ENCODE results near the gene CYP2S1. TPM values are rescaled to one million over a fixed set of nuclear protein-coding genes. Genes with fewer than 3 reads are reported as not detected.
"Not testable (repeated sequence)": the region's sequence is repeated elsewhere in the genome, so short reads cannot be mapped to it uniquely, and the experiment has no call there.

CYP2S1 gene
- total RNA-seq, 2 donors from 2014 or later, result 1.1 to 4.2 TPM

DNA sequence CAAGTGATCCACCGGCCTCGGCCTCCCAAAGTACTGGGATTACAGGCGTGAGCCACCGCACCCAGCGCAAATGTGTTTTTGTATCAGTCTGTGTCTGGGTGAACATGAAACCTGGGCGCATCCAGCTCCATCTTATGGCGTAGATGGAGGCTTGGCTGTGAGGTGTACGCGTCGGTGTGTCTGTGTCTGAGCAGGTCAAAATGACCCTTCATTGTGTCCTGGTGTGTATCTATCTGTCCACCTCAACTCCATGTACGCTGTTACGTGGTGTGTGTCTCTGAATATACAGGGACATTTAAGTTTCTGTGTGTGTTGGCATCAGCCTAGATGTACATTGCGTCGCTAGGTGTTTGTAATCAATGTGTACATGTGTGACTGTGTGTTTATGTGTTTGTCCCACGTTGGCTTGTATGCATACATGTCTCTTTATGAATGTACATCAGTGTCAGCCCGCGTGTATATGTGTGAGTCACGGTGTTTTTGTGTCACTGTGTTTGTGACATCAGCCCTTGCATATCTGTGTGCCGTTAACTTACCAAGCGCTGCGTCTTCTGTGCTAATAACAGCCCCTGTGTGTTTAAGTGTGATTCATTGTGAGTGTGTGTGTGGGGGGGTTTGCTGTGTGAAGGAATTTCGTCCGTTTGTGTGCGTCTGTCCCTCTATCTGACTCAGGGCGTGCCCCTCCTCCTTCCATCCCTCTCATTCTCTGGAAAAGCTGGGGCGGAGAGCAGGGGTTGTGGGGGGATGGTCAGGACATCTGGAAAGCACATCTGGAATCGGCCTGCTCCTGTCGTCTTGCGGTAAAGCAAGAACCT lies 32.4 kb downstream of the CYP2S1 start:
- no peaks in the 10 kb centered on the region for H3K36me3 ChIP-seq
- H3K4me1 ChIP-seq (replicated peaks), result no peaks in the 10 kb centered on the region
- no peaks in the 10 kb centered on the region for H3K27me3 ChIP-seq (replicated peaks; ENCODE audit: insufficient read depth)
- WGBS, result 48% methylated on average over 29 of the region's 29 CpGs
- peak; percentile 36 for DNase-seq (ENCODE audit: low spot score)
- H3K9me3 ChIP-seq, result no peaks in the 10 kb centered on the region
- intact Hi-C loops (cut with DNase I), result loop anchor here (2.0 kb wide), 1 partner anchor 37 kb away; no protein-coding TSS in a partner anchor
- peak overlapping the region; percentile 72 to 75 for H3K27ac ChIP-seq
- H3K4me3 ChIP-seq, result peak overlapping the region; percentile 30 to 40
- TF ChIP-seq POLR2A (IDR thresholded peaks at IDR 0.05), result no peak
- peak; percentile 10 for TF ChIP-seq POLR2AphosphoS5 (IDR thresholded peaks at IDR 0.05)
- TF ChIP-seq, protein P1, sequence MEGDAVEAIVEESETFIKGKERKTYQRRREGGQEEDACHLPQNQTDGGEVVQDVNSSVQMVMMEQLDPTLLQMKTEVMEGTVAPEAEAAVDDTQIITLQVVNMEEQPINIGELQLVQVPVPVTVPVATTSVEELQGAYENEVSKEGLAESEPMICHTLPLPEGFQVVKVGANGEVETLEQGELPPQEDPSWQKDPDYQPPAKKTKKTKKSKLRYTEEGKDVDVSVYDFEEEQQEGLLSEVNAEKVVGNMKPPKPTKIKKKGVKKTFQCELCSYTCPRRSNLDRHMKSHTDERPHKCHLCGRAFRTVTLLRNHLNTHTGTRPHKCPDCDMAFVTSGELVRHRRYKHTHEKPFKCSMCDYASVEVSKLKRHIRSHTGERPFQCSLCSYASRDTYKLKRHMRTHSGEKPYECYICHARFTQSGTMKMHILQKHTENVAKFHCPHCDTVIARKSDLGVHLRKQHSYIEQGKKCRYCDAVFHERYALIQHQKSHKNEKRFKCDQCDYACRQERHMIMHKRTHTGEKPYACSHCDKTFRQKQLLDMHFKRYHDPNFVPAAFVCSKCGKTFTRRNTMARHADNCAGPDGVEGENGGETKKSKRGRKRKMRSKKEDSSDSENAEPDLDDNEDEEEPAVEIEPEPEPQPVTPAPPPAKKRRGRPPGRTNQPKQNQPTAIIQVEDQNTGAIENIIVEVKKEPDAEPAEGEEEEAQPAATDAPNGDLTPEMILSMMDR (IDR thresholded peaks at IDR 0.05), result no peak

DNA sequence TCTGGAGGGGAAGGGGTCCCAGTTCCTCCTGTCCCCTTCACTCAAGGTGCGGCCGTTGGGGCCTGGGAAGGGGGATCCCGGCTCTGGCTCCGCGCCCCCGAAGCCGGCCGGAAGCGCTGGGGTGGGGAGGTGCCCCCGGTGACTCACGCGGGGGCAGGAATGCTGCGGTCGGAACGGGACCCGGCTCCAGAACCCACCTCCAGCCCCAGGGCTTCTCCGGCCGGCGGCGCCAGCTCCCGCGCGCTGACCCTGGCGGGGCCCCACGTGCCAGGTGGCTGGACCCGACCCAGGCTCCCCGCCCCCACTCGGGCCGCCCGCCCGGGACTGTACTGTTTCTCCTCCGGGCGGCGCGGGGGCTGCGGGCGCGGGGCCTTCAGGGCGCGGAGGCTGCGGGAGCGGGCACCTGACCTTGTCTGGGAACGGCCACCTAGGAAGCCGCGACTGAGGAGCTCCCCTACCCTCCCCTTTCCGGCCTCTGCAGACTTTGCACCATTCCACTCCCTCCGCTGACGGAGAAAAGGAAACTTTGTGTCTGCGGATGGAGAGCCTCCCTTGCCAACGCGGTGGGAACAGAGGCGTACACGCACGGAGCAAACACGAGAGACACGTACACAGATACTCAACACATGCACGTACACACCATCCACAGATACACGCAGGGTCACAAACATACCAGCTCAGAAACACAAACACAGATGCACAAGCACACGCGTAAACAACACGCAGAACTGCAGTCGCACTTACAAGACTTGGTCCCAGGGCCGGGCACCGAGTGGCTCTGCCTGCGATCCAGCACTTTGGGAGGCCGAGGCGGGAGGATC lies 33.2 kb downstream of the CYP2S1 start:
- H3K27me3 ChIP-seq (replicated peaks; ENCODE audit: insufficient read depth), result no peaks in the 10 kb centered on the region
- H3K4me1 ChIP-seq (replicated peaks), result no peaks in the 10 kb centered on the region
- no peaks in the 10 kb centered on the region for H3K36me3 ChIP-seq
- intact Hi-C loops (cut with DNase I), result loop anchor here (2.0 kb wide), 1 partner anchor 37 kb away; no protein-coding TSS in a partner anchor
- TF ChIP-seq, protein P1 (IDR thresholded peaks at IDR 0.05), result peak in 1 of 4 experiments; percentile 27
- TF ChIP-seq POLR2AphosphoS5 (IDR thresholded peaks at IDR 0.05), result no peak
- peak overlapping the region; percentile 72 to 75 for H3K27ac ChIP-seq
- 7% methylated on average over 48 of the region's 67 CpGs for WGBS
- H3K9me3 ChIP-seq, result no peaks in the 10 kb centered on the region
- peak overlapping the region; percentile 30 to 40 for H3K4me3 ChIP-seq
- DNase-seq (ENCODE audit: low spot score), result peak; percentile 37

DNA sequence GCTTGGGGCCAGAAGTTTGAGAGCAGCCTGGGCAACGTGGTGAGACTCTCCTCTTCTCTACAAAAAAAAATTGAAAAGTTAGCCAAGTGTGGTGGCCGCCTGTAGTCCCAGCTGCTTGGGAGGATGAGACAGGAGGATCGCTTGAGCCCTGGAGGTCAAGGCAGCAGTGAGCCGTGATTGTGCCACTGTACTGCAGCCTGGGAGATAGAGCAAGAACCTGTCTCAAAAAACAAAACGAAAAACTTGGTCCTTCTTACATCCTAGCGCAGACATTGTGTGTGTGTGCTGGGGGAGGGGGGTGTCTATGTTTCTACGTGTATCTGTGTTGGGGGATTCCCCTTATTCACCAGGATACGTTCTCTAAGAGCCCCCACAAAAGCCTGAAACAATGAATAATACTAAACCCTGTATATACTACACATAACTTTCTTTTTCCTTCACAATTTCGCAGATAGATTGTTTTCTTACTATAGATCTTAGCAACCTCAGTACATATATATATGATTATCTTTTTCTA lies 33.9 kb downstream of the CYP2S1 start:
- peak overlapping the region; percentile 72 to 75 for H3K27ac ChIP-seq
- no peaks in the 10 kb centered on the region for H3K9me3 ChIP-seq
- intact Hi-C loops (cut with DNase I), result loop anchor here (2.0 kb wide), 1 partner anchor 36 kb away; no protein-coding TSS in a partner anchor
- H3K27me3 ChIP-seq (replicated peaks; ENCODE audit: insufficient read depth), result no peaks in the 10 kb centered on the region
- H3K36me3 ChIP-seq, result no peaks in the 10 kb centered on the region
- TF ChIP-seq POLR2A (IDR thresholded peaks at IDR 0.05) (no peak), POLR2AphosphoS5 (IDR thresholded peaks at IDR 0.05) (no peak)
- TF ChIP-seq, protein P1 (IDR thresholded peaks at IDR 0.05), result no peak
- WGBS, result 61% methylated on average over 9 of the region's 9 CpGs
- no peaks in the 10 kb centered on the region for H3K4me1 ChIP-seq (replicated peaks)
- peak overlapping the region; percentile 30 to 40 for H3K4me3 ChIP-seq
- no peak for DNase-seq (ENCODE audit: low spot score)

DNA sequence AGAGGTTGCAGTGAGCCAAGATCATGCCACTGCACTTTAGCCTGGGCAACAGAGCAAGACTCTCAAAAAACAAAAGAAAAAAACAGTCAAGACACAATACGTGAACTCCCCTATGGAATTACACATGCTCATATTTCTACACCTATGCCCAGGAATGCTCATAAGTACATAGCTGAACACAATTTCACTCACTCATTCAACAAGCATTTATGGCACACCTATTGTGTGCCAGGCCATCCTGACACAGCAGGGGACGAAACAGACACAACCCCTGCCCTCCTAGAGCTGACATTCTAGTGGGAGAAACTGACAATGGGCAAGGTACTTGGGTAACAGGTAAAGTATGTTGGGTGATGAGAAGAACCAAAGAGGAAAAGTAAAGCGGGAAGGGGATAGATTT lies 35.5 kb downstream of the CYP2S1 start:
- 93% methylated on average over 3 of the region's 3 CpGs for whole genome bisulfite sequencing
- H3K27me3 ChIP-seq (replicated peaks; ENCODE audit: insufficient read depth), result no peaks in the 10 kb centered on the region
- DNase-seq (ENCODE audit: low spot score), result no peak
- no peak overlapping the region for H3K4me3 ChIP-seq
- no peaks in the 10 kb centered on the region for H3K36me3 ChIP-seq
- H3K9me3 ChIP-seq, result no peaks in the 10 kb centered on the region
- H3K27ac ChIP-seq, result no peak overlapping the region
- H3K4me1 ChIP-seq (replicated peaks), result no peaks in the 10 kb centered on the region
- TF ChIP-seq POLR2A (IDR thresholded peaks at IDR 0.05) (no peak), POLR2AphosphoS5 (IDR thresholded peaks at IDR 0.05) (no peak)
- TF ChIP-seq, protein P1 (IDR thresholded peaks at IDR 0.05), result no peak
- intact Hi-C loops (cut with DNase I), result no loop called here

DNA sequence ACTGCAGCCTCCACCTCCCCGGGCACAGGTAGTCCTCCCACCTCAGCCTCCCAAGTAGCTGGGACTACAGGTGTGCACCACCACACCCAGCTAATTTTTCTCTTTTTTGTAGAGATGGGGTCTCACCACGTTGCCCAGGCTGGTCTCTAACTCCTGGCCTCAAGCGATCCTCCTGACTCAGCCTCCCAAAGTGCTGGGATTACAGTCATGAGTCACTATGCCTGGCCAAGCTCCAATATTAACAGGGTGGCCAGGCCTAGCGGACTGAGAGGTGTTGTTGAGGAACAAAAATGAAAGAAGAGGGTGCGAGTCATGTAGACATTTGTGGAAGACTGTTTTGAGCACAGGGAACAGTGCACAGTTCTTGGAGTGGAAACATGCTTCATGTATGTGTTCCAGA lies 36.3 kb downstream of the CYP2S1 start:
- H3K27me3 ChIP-seq (replicated peaks; ENCODE audit: insufficient read depth); H3K4me1 ChIP-seq (replicated peaks); H3K4me3 ChIP-seq; intact Hi-C loops (cut with DNase I); DNase-seq (ENCODE audit: low spot score); H3K27ac ChIP-seq; H3K36me3 ChIP-seq; H3K9me3 ChIP-seq: not testable (repeated sequence)
- WGBS, result 88% methylated on average over 5 of the region's 5 CpGs

Measured in prostate gland (tissue), 2 donors.